Measurements from ENCODE around the gene NDUFAF5.

Gene NDUFAF5

GRCh38 chr20:13791540-13792459 is 7.0 kb downstream of the NDUFAF5 start:
- Histone ChIP-seq H3K9ac (ENCODE audit: low read length) (no peak overlapping the region), H3K79me2 (ENCODE audit: insufficient read depth, low read length) (peaks cover 6% of the 10 kb centered on the region; the same call in 1 of the 2 replicates), H3K4me3 (ENCODE audit: insufficient read depth, low read length, poor library complexity, severe bottlenecking) (no peak overlapping the region), H2AFZ (ENCODE audit: low read depth, low read length, severe bottlenecking) (no peak overlapping the region), H4K20me1 (ENCODE audit: low read depth, low read length) (0 out of 2 replicates have a peak, but pooled peaks cover 13% of the 10 kb centered on the region), H3F3A (ENCODE audit: insufficient read depth) (0 out of 2 replicates have a peak, but pooled peaks cover 6% of the 10 kb centered on the region), H3K4me2 (ENCODE audit: low read depth, low read length, poor library complexity, severe bottlenecking) (no peak overlapping the region), H3K9me3 (ENCODE audit: insufficient read depth, low read length) (no peaks in the 10 kb centered on the region), H3K36me3 (ENCODE audit: low read length) (peaks cover 11% of the 10 kb centered on the region), H3K27me3 (ENCODE audit: low read length) (no peaks in the 10 kb centered on the region), H3K9me2 (replicated peaks; ENCODE audit: insufficient read depth, low read length) (no peaks in the 10 kb centered on the region), H3K27ac (ENCODE audit: low read depth, low read length) (no peak overlapping the region)
- no peak for TF ChIP-seq EZH2phosphoT487 (conservative IDR thresholded peaks at IDR 0.05; ENCODE audit: low read length)
- no peak for TF ChIP-seq CTCF (IDR thresholded peaks at IDR 0.05; ENCODE audit: insufficient read depth, low read length, poor library complexity, severe bottlenecking)

- no peak overlapping the region for H3K9ac ChIP-seq (ENCODE audit: low read length)
- no peak for TF ChIP-seq EZH2phosphoT487 (conservative IDR thresholded peaks at IDR 0.05; ENCODE audit: low read length)
- no peak for TF ChIP-seq CTCF (IDR thresholded peaks at IDR 0.05; ENCODE audit: insufficient read depth, low read length, poor library complexity, severe bottlenecking)
- no peak overlapping the region for H2AFZ ChIP-seq (ENCODE audit: low read depth, low read length, severe bottlenecking)
- no peaks in the 10 kb centered on the region for H3K27me3 ChIP-seq (ENCODE audit: low read length)
- no peak overlapping the region for H3K27ac ChIP-seq (ENCODE audit: low read depth, low read length)
- H3F3A ChIP-seq (ENCODE audit: insufficient read depth) = 0 out of 2 replicates have a peak, but pooled peaks cover 3% of the 10 kb centered on the region
- no peaks in the 10 kb centered on the region for H3K79me2 ChIP-seq (ENCODE audit: insufficient read depth, low read length)
- H4K20me1 ChIP-seq (ENCODE audit: low read depth, low read length) = 0 out of 2 replicates have a peak, but pooled peaks cover 5% of the 10 kb centered on the region
- no peak overlapping the region for H3K4me2 ChIP-seq (ENCODE audit: low read depth, low read length, poor library complexity, severe bottlenecking)
- H3K9me3 ChIP-seq (ENCODE audit: insufficient read depth, low read length) = no peaks in the 10 kb centered on the region
- no peaks in the 10 kb centered on the region for H3K9me2 ChIP-seq (replicated peaks; ENCODE audit: insufficient read depth, low read length)
- H3K4me3 ChIP-seq (ENCODE audit: insufficient read depth, low read length, poor library complexity, severe bottlenecking) = no peak overlapping the region
- H3K36me3 ChIP-seq (ENCODE audit: low read length) = peaks cover 21% of the 10 kb centered on the region
Observed at GRCh38 chr20:13793001-13793400, 8.2 kb downstream of the NDUFAF5 start.

- no peak overlapping the region for H3K9ac ChIP-seq (ENCODE audit: low read length)
- peaks cover 21% of the 10 kb centered on the region for H3K36me3 ChIP-seq (ENCODE audit: low read length)
- no peaks in the 10 kb centered on the region for H4K20me1 ChIP-seq (ENCODE audit: low read depth, low read length)
- no peak overlapping the region for H3K27ac ChIP-seq (ENCODE audit: low read depth, low read length)
- H3K9me2 ChIP-seq (replicated peaks; ENCODE audit: insufficient read depth, low read length) = no peaks in the 10 kb centered on the region
- H3K4me2 ChIP-seq (ENCODE audit: low read depth, low read length, poor library complexity, severe bottlenecking) = no peak overlapping the region
- no peaks in the 10 kb centered on the region for H3K9me3 ChIP-seq (ENCODE audit: insufficient read depth, low read length)
- no peaks in the 10 kb centered on the region for H3K79me2 ChIP-seq (ENCODE audit: insufficient read depth, low read length)
- TF ChIP-seq CTCF (IDR thresholded peaks at IDR 0.05; ENCODE audit: insufficient read depth, low read length, poor library complexity, severe bottlenecking) = no peak
- TF ChIP-seq EZH2phosphoT487 (conservative IDR thresholded peaks at IDR 0.05; ENCODE audit: low read length) = no peak
- no peaks in the 10 kb centered on the region for H3F3A ChIP-seq (ENCODE audit: insufficient read depth)
- H3K4me3 ChIP-seq (ENCODE audit: insufficient read depth, low read length, poor library complexity, severe bottlenecking) = no peak overlapping the region
- H3K27me3 ChIP-seq (ENCODE audit: low read length) = no peaks in the 10 kb centered on the region
- no peak overlapping the region for H2AFZ ChIP-seq (ENCODE audit: low read depth, low read length, severe bottlenecking)
Observed at GRCh38 chr20:13794667-13795066, 9.8 kb downstream of the NDUFAF5 start.

All from SU-DHL-6 (cell line).